ENCODE measurements around the gene HOGA1.
A peak's percentile ranks its signal among the peaks of the same experiment; 100 is the strongest.

Gene HOGA1

GRCh38 chr10:97656777-97657176 is 72.6 kb downstream of the HOGA1 start:
- H3K4me3 ChIP-seq (replicated peaks; ENCODE audit: low read depth, low read length), result no peak overlapping the region
- no peak for DNase-seq (ENCODE audit: extremely low read depth, low read depth)
- TF ChIP-seq CTCF (IDR thresholded peaks at IDR 0.05; ENCODE audit: low read depth, low read length, missing control alignments), result no peak

- TF ChIP-seq CTCF (IDR thresholded peaks at IDR 0.05; ENCODE audit: low read depth, low read length, missing control alignments), result no peak
- peak; percentile 89 for DNase-seq (ENCODE audit: extremely low read depth, low read depth)
- H3K4me3 ChIP-seq (replicated peaks; ENCODE audit: low read depth, low read length), result no peak overlapping the region
Observed at GRCh38 chr10:97659589-97659988, 75.4 kb downstream of the HOGA1 start.
